Gastrocnemius medialis (tissue), 4 donors: ENCODE measurements around the gene EBLN1. TPM values are rescaled to one million over a fixed set of nuclear protein-coding genes. Genes with fewer than 3 reads are reported as not detected.

Experiments
- ATAC-seq, 2 donors: fragments of 150-250 bp; one replicate each; pipeline ENCODE4 v1.9.1; 2016
- DNase-seq, 2 donors: peaks; one replicate each; pipeline ENCODE4 v3.0.0-alpha.2; 2019
- H3K27ac ChIP-seq, 4 donors: fragments of 200-600 bp; sonication (generic); 1 replicate in 1 of 4; 2 replicates in 3 of 4; pipeline ENCODE4 v1.5.1; 2016 to 2018; ENCODE audit warnings: mild to moderate bottlenecking in 2 of 4, moderate library complexity in 1 of 4
- H3K27me3 ChIP-seq, 3 donors: fragments of 200-600 bp; sonication (generic) in 2 of 3; 1 replicate in 1 of 3; 2 replicates in 2 of 3; pipeline versions ENCODE4 v1.5.1 to v1.6.0; 2016 to 2019; ENCODE audit warnings: mild to moderate bottlenecking in 1 of 3, moderate library complexity in 1 of 3
- H3K36me3 ChIP-seq, 2 donors: fragments of 200-600 bp; sonication (generic) in 1 of 2; one replicate each; pipeline ENCODE4 v1.5.1; 2017 to 2018
- H3K4me1 ChIP-seq, 2 donors: fragments of 200-600 bp; sonication (generic) in 1 of 2; one replicate each; pipeline ENCODE4 v1.5.1; 2016 to 2017; ENCODE audit warnings: mild to moderate bottlenecking in 2 of 2
- H3K4me3 ChIP-seq, 4 donors: fragments of 200-600 bp; sonication (generic) in 3 of 4; 1 replicate in 1 of 4; 2 replicates in 3 of 4; pipeline ENCODE4 v1.5.1; 2016 to 2019; ENCODE audit warnings: mild to moderate bottlenecking in 2 of 4
- H3K9me3 ChIP-seq, 3 donors: fragments of 200-600 bp; sonication (generic) in 2 of 3; 1 replicate in 1 of 3; 2 replicates in 2 of 3; pipeline ENCODE4 v1.5.1; 2016 to 2019
- POLR2A ChIP-seq, 2 donors: fragments of 450-650 bp; IDR thresholded peaks; one replicate each; pipeline ENCODE4 v1.6.1; 2017; ENCODE audit warnings: antibody characterized with exemption in 2 of 2, mild to moderate bottlenecking in 2 of 2, moderate library complexity in 2 of 2
- in situ Hi-C, 4 donors: fragments of 200-750 bp; cut with MboI; loops; one replicate each; pipeline versions ENCODE4 v1.15.0 to v1.8.0; 2017; ENCODE audit warnings: low sequenced_read_pairs in 4 of 4
- intact Hi-C: fragments of 100-400 bp; cut with DNase I; formaldehyde crosslinking; loops from one replicate; pipeline ENCODE4 v1.15.1; 2023; ENCODE audit warnings: low total_unique reads
- total RNA-seq, 4 donors: library from RNA; depleted of rRNA; stranded (reverse); fragments of >200 nt; gene quantifications; one replicate each; pipeline versions ENCODE4 v1.1.0 to v1.2.3, GENCODE V29; 2016
- TF ChIP-seq, protein P1 (sequence below), 5 experiments: fragments of 450-650 bp in 3 of 5; fragments of 200-600 bp in 2 of 5; sonication (generic) in 2 of 5; IDR thresholded peaks in 4 of 5; conservative IDR thresholded peaks in 1 of 5; 1 replicate in 4 of 5; 2 replicates in 1 of 5; pipeline ENCODE4 v1.5.1; 2016 to 2019; ENCODE audit warnings: antibody characterized with exemption in 5 of 5, mild to moderate bottlenecking in 3 of 5, moderate library complexity in 3 of 5

The EBLN1 gene
- total RNA-seq, 4 donors from 2014 or later, result not detected

DNA sequence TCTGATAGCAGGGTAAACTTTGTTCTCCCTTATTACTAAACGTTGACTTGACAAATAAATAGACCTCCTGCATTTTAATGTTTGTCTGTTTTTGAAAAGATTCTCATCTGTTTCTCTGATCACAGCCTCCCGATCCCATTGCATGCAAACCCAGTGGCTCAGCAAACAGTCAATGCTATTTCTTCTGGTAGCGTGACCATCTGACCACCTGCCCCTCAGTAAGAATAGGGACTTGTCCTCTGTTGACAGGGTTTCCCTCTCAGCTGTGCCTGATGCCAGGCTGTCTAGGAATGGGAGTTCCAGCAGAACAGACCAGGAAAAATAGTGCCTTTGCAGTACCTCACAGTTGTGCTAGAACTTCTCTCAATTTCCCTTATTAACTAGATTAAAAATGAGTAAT lies 40.7 kb upstream of the EBLN1 start:
- H3K9me3 ChIP-seq, result no peaks in the 10 kb centered on the region
- no peaks in the 10 kb centered on the region for H3K4me1 ChIP-seq
- intact Hi-C loops, result loop anchor here (10.0 kb wide), 1 partner anchor 174 kb away; no protein-coding TSS in a partner anchor
- no peaks in the 10 kb centered on the region for H3K36me3 ChIP-seq
- no peak overlapping the region for H3K4me3 ChIP-seq
- DNase-seq (no peak), ATAC-seq (no peak)
- H3K27me3 ChIP-seq, result peaks cover 0 to 3% (median 0%) of the 10 kb centered on the region in 3 donors
- in situ Hi-C loops, result loop anchor here in 1 of 4 donors (10.0 kb wide), 1 partner anchor 56 kb away; the partner anchor contains the start of gene COMMD3
- TF ChIP-seq, protein P1, sequence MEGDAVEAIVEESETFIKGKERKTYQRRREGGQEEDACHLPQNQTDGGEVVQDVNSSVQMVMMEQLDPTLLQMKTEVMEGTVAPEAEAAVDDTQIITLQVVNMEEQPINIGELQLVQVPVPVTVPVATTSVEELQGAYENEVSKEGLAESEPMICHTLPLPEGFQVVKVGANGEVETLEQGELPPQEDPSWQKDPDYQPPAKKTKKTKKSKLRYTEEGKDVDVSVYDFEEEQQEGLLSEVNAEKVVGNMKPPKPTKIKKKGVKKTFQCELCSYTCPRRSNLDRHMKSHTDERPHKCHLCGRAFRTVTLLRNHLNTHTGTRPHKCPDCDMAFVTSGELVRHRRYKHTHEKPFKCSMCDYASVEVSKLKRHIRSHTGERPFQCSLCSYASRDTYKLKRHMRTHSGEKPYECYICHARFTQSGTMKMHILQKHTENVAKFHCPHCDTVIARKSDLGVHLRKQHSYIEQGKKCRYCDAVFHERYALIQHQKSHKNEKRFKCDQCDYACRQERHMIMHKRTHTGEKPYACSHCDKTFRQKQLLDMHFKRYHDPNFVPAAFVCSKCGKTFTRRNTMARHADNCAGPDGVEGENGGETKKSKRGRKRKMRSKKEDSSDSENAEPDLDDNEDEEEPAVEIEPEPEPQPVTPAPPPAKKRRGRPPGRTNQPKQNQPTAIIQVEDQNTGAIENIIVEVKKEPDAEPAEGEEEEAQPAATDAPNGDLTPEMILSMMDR (IDR thresholded peaks at IDR 0.05 in 4 of 5, conservative IDR thresholded peaks at IDR 0.05 in 1 of 5), result no peak
- no peak for TF ChIP-seq POLR2A (IDR thresholded peaks at IDR 0.05)
- no peak overlapping the region for H3K27ac ChIP-seq

DNA sequence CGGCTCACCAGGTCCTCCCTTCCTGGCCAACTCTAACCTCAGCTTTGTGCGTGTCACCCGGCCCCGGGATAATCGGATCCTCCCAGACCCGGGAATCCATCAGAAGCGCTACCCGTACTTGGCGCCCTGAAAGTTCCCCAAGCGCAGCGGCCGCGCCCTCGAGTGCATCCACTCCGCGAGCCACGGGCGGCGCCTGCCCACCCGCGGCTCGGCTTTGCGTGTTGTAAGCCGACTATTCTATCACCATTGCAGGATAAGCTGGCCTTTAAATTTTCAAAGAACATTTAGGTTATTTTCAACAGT lies 35.7 kb upstream of the EBLN1 start:
- TF ChIP-seq POLR2A (IDR thresholded peaks at IDR 0.05), result no peak
- TF ChIP-seq, protein P1 (IDR thresholded peaks at IDR 0.05 in 4 of 5, conservative IDR thresholded peaks at IDR 0.05 in 1 of 5), result no peak
- peak in 1 of 2 donors; percentile 17 for DNase-seq
- no peak for ATAC-seq
- Histone ChIP-seq H3K4me1 (peaks cover 7 to 9% of the 10 kb centered on the region in 2 donors), H3K4me3 (peak overlapping the region; percentile 72 to 84 (median 80)), H3K9me3 (no peaks in the 10 kb centered on the region), H3K27me3 (peaks cover 0 to 3% (median 0%) of the 10 kb centered on the region in 3 donors), H3K36me3 (no peaks in the 10 kb centered on the region), H3K27ac (peak overlapping the region; percentile 84 to 87 (median 86))
- in situ Hi-C loops (loop anchor here in 2 of 4 donors (5.0 to 10.0 kb wide), 2 partner anchors 61 to 64 kb away; partner anchors contain the start of gene COMMD3 (in 2 of the 2)), intact Hi-C loops (loop anchor here (2.0 to 10.0 kb wide), 4 partner anchors 63 to 251 kb away; partner anchors contain the start of genes COMMD3 and DNAJC1)

DNA sequence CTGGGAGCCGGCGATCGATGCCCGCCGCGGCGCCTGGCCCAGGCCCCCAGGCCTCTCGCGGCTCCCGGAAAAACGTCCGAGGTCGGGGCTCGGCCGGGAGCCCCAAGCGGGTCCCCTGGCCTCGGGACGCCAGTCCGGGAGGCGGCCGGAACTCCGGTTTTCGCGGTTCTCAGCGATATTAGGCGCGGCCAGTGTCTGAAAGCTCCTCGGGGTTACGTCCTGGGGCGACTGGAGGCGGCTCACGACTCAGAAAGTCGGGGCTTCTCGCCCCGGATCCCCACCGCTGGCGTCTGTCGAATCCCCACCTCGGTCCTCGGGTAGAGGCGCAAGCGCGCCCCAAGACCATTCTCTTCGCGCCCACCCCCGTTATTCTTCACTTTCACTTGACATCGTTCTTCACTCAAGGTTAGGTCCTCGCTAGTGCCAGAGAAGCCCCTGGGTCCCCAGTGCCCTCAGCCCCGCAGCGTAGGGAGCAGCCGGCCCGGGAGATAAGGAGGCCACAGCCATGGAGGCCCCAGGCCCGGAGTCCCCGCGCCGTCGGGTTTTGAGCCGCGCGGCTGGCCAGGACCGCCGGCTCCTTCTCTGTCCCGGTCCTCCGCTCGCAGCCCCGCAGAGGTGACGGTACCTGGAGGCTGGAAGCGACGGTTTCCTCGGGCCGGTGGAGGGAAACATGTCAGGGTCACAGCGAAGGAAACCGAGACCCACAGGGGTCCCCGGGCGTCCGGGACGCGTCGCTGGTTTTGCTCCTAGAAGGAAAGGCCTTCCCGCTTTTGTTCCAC lies 35.2 kb upstream of the EBLN1 start:
- Histone ChIP-seq H3K4me1 (peaks cover 7 to 9% of the 10 kb centered on the region in 2 donors), H3K27me3 (peaks cover 0 to 3% (median 0%) of the 10 kb centered on the region in 3 donors), H3K36me3 (no peaks in the 10 kb centered on the region), H3K4me3 (peak overlapping the region; percentile 72 to 84 (median 80)), H3K9me3 (no peaks in the 10 kb centered on the region), H3K27ac (peak overlapping the region; percentile 84 to 87 (median 86))
- ATAC-seq (peak; percentile 37 to 43), DNase-seq (no peak)
- TF ChIP-seq, protein P1 (IDR thresholded peaks at IDR 0.05 in 4 of 5, conservative IDR thresholded peaks at IDR 0.05 in 1 of 5), result no peak
- TF ChIP-seq POLR2A (IDR thresholded peaks at IDR 0.05), result no peak
- intact Hi-C loops (loop anchor here (1.0 to 10.0 kb wide), 5 partner anchors 24 to 251 kb away; partner anchors contain the start of genes COMMD3 and DNAJC1), in situ Hi-C loops (loop anchor here in 2 of 4 donors (5.0 to 10.0 kb wide), 2 partner anchors 62 to 64 kb away; partner anchors contain the start of gene COMMD3 (in 2 of the 2))

DNA sequence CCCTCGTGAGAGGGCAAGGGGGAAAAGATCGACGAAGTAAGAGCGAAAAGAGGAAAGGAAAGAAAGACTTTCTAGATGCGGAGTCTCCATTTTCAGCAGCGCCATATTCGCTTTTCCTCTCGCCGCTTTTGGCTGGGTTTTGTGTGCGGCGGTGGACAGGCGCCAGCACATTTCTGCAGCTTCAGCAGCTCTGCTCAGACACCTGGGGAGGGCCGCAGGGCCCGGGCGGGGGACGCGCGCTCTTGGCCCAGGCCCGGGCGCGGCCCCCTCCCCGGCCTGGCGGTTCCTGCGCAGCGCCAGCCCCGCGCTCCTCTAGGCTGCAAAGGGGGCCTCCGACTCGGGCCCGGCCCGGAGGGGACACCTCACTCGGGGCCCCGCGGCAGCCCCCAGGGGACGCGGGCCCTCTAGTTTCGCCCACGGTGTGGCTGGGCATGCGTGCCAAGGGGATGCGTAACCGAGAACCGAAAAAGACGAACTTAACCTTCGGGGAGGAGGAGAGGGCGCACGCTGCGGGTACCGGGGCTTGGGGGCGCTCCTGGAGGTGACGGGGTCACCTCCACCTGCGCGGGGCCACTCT lies 34.5 kb upstream of the EBLN1 start:
- intact Hi-C loops (loop anchor here (1.0 to 10.0 kb wide), 5 partner anchors 23 to 250 kb away; partner anchors contain the start of genes COMMD3 and DNAJC1), in situ Hi-C loops (loop anchor here in 2 of 4 donors (5.0 to 10.0 kb wide), 2 partner anchors 62 to 65 kb away; partner anchors contain the start of gene COMMD3 (in 2 of the 2))
- no peaks in the 10 kb centered on the region for H3K36me3 ChIP-seq
- H3K4me1 ChIP-seq, result peaks cover 7 to 9% of the 10 kb centered on the region in 2 donors
- DNase-seq, result peak in 1 of 2 donors; percentile 40
- H3K27ac ChIP-seq, result peak overlapping the region; percentile 84 to 87 (median 86)
- no peaks in the 10 kb centered on the region for H3K9me3 ChIP-seq
- peak; percentile 64 to 70 for ATAC-seq
- H3K27me3 ChIP-seq, result peaks cover 0 to 3% (median 0%) of the 10 kb centered on the region in 3 donors
- no peak for TF ChIP-seq POLR2A (IDR thresholded peaks at IDR 0.05)
- TF ChIP-seq, protein P1 (IDR thresholded peaks at IDR 0.05 in 4 of 5, conservative IDR thresholded peaks at IDR 0.05 in 1 of 5), result no peak
- peak overlapping the region; percentile 72 to 84 (median 80) for H3K4me3 ChIP-seq
